Suppressor macrophage treated with lipopolysaccharide for 1 hour (primary cell): ENCODE results near the gene SFRP5.
A peak's percentile ranks its signal among the peaks of the same experiment; 100 is the strongest.

Experiments used
- DNase-seq, 3 donors: peaks; one replicate each; pipeline ENCODE4 v3.0.0-alpha.2; 2020 to 2022

Gene SFRP5

GRCh38 chr10:97763947-97764346 is 7.9 kb downstream of the SFRP5 start:
- DNase-seq, result no peak

GRCh38 chr10:97763411-97763810 is 8.4 kb downstream of the SFRP5 start:
- DNase-seq, result no peak

GRCh38 chr10:97762816-97763215 is 9.0 kb downstream of the SFRP5 start:
- DNase-seq, result no peak

GRCh38 chr10:97762056-97762455 is 9.7 kb downstream of the SFRP5 start:
- no peak for DNase-seq

GRCh38 chr10:97761331-97761865 is 10.4 kb downstream of the SFRP5 start:
- no peak for DNase-seq

GRCh38 chr10:97760461-97761257 is 11.1 kb downstream of the SFRP5 start:
- DNase-seq, result no peak

- DNase-seq, result no peak
These were observed 11.9 kb downstream of the SFRP5 start for GRCh38 chr10:97759946-97760345.

- DNase-seq, result peak; percentile 69 to 80 (median 69)
These were observed 12.5 kb downstream of the SFRP5 start for GRCh38 chr10:97759158-97759887.

GRCh38 chr10:97757471-97757870 is 14.3 kb downstream of the SFRP5 start:
- no peak for DNase-seq

- no peak for DNase-seq
These were observed 16.1 kb downstream of the SFRP5 start for GRCh38 chr10:97755718-97756117.

- no peak for DNase-seq
These were observed 17.1 kb downstream of the SFRP5 start for GRCh38 chr10:97754726-97755125.

- no peak for DNase-seq
These were observed 18.8 kb downstream of the SFRP5 start for GRCh38 chr10:97752956-97753355.

- DNase-seq, result peak in 1 of 3 donors; percentile 1
These were observed 23.7 kb downstream of the SFRP5 start for GRCh38 chr10:97748116-97748515.

GRCh38 chr10:97747573-97747972 is 24.2 kb downstream of the SFRP5 start:
- DNase-seq, result peak in 1 of 3 donors; percentile 11

- peak in 1 of 3 donors; percentile 5 for DNase-seq
These were observed 27.3 kb downstream of the SFRP5 start for GRCh38 chr10:97744405-97745035.

- peak in 1 of 3 donors; percentile 17 for DNase-seq
These were observed 28.4 kb downstream of the SFRP5 start for GRCh38 chr10:97743169-97743943.

- peak in 1 of 3 donors; percentile 5 for DNase-seq
These were observed 31.2 kb downstream of the SFRP5 start for GRCh38 chr10:97740613-97741012.

GRCh38 chr10:97738616-97739015 is 33.2 kb downstream of the SFRP5 start:
- peak in 1 of 3 donors; percentile 12 for DNase-seq

GRCh38 chr10:97737770-97738265 is 34.0 kb downstream of the SFRP5 start:
- DNase-seq, result no peak

GRCh38 chr10:97736902-97737769 is 34.7 kb downstream of the SFRP5 start, which contains the start of gene ZFYVE27:
Gene ZFYVE27, plus strand, starts transcription at chr10:97737128. Its CDS starts 1,350 bp downstream, at chr10:97738478.
- DNase-seq, result peak; percentile 99 to 100 (median 99)

GRCh38 chr10:97736403-97736901 is 35.3 kb downstream of the SFRP5 start:
- DNase-seq, result peak in 1 of 3 donors; percentile 8
